Measurements from ENCODE around the gene SERPINB10. TPM values are rescaled to one million over a fixed set of nuclear protein-coding genes. Genes with fewer than 3 reads are reported as not detected.

Gene SERPINB10
- not detected in 2 replicates for total RNA-seq

GRCh38 chr18:63907664-63908063 is at the start of gene SERPINB10:
Gene SERPINB10 (plus strand): TSS chr18:63907958. CDS start chr18:63915511, 7,553 bp downstream.
- POLR2A ChIA-PET: no interaction called here
- no peaks in the 10 kb centered on the region for H3K27me3 Mint-ChIP-seq
- H3K9me3 Mint-ChIP-seq: no peaks in the 10 kb centered on the region
- DNase-seq (no peak), ATAC-seq (ENCODE audit: low read depth) (no peak)
- H3K27ac Mint-ChIP-seq: no peak within 1 kb of the TSS
- peaks cover 8% of the 10 kb centered on the region for H3K4me1 Mint-ChIP-seq
- no peak within 1 kb of the TSS for H3K4me3 Mint-ChIP-seq
- intact Hi-C loops (cut with micrococcal nuclease): no loop called here
- no peak for TF ChIP-seq CTCF (IDR thresholded peaks at IDR 0.05)
- H3K36me3 Mint-ChIP-seq (ENCODE audit: low read depth): no peaks in the 10 kb centered on the region
- CTCF ChIA-PET: no interaction called here

- no peak overlapping the region for H3K4me3 Mint-ChIP-seq
- H3K36me3 Mint-ChIP-seq (ENCODE audit: low read depth): no peaks in the 10 kb centered on the region
- intact Hi-C loops (cut with micrococcal nuclease): no loop called here
- no peak overlapping the region for H3K27ac Mint-ChIP-seq
- peaks cover 3% of the 10 kb centered on the region for H3K9me3 Mint-ChIP-seq
- ATAC-seq (ENCODE audit: low read depth): no peak
- ChIA-PET POLR2A (no interaction called here), CTCF (no interaction called here)
- no peak for DNase-seq
- peaks cover 21% of the 10 kb centered on the region for H3K27me3 Mint-ChIP-seq
- no peaks in the 10 kb centered on the region for H3K4me1 Mint-ChIP-seq
- no peak for TF ChIP-seq CTCF (IDR thresholded peaks at IDR 0.05)
These were observed 49.3 kb upstream of the SERPINB10 start for GRCh38 chr18:63858456-63858855.

- Mint-ChIP-seq H3K36me3 (ENCODE audit: low read depth) (no peaks in the 10 kb centered on the region), H3K27me3 (peaks cover 21% of the 10 kb centered on the region), H3K4me1 (no peaks in the 10 kb centered on the region), H3K9me3 (peaks cover 2% of the 10 kb centered on the region), H3K4me3 (no peak overlapping the region), H3K27ac (no peak overlapping the region)
- no peak for ATAC-seq (ENCODE audit: low read depth)
- POLR2A ChIA-PET: no interaction called here
- CTCF ChIA-PET: no interaction called here
- no peak for DNase-seq
- TF ChIP-seq CTCF (IDR thresholded peaks at IDR 0.05): no peak
- intact Hi-C loops (cut with micrococcal nuclease): no loop called here
These were observed 47.8 kb upstream of the SERPINB10 start for GRCh38 chr18:63859781-63860475.

- DNase-seq (no peak), ATAC-seq (ENCODE audit: low read depth) (no peak)
- no peaks in the 10 kb centered on the region for H3K9me3 Mint-ChIP-seq
- intact Hi-C loops (cut with micrococcal nuclease): no loop called here
- no peak overlapping the region for H3K27ac Mint-ChIP-seq
- CTCF ChIA-PET: no interaction called here
- H3K4me3 Mint-ChIP-seq: no peak overlapping the region
- POLR2A ChIA-PET: no interaction called here
- peaks cover 21% of the 10 kb centered on the region for H3K27me3 Mint-ChIP-seq
- no peaks in the 10 kb centered on the region for H3K4me1 Mint-ChIP-seq
- TF ChIP-seq CTCF (IDR thresholded peaks at IDR 0.05): no peak
- no peaks in the 10 kb centered on the region for H3K36me3 Mint-ChIP-seq (ENCODE audit: low read depth)
These were observed 47.2 kb upstream of the SERPINB10 start for GRCh38 chr18:63860531-63860930.

- no peaks in the 10 kb centered on the region for H3K36me3 Mint-ChIP-seq (ENCODE audit: low read depth)
- H3K9me3 Mint-ChIP-seq: no peaks in the 10 kb centered on the region
- ATAC-seq (ENCODE audit: low read depth) (no peak), DNase-seq (no peak)
- no peak for TF ChIP-seq CTCF (IDR thresholded peaks at IDR 0.05)
- CTCF ChIA-PET: no interaction called here
- peaks cover 3% of the 10 kb centered on the region for H3K27me3 Mint-ChIP-seq
- H3K4me1 Mint-ChIP-seq: no peaks in the 10 kb centered on the region
- intact Hi-C loops (cut with micrococcal nuclease): no loop called here
- POLR2A ChIA-PET: no interaction called here
- H3K27ac Mint-ChIP-seq: no peak overlapping the region
- H3K4me3 Mint-ChIP-seq: no peak overlapping the region
These were observed 40.2 kb upstream of the SERPINB10 start for GRCh38 chr18:63867368-63868125.

All from activated B cell treated with CpG ODN at 0.5 μM for 24 hours (primary cell).